ENCODE results near the gene CREB3L4. TPM values are rescaled to one million over a fixed set of nuclear protein-coding genes. Genes with fewer than 3 reads are reported as not detected.

Gene CREB3L4
- total RNA-seq, 1 experiment from 2014 or later, result 9.0 TPM

DNA sequence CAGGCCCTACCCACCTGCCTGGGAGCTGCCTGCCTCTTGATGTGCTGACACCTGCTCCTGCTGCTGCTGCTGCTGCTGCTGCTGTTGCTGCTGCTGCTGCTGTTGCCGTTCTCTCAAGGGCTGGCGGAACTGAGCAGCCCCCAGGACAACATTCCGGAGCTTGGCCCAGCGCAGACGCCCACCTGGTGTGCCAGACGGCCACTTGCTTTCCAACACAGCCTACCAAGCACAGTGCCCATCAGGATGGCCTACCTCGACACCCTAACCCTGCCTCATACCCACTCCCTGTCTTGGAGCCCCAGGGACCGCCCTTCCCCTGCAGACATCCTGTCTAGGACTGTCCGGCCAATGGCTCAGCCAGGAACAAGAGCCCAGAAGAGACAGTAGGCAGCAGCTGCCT is 33.0 kb upstream of the CREB3L4 start:
- Mint-ChIP-seq H3K4me3 (ENCODE audit: unreplicated experiment) (no peak overlapping the region), H3K27ac (ENCODE audit: unreplicated experiment) (no peak overlapping the region), H3K4me1 (ENCODE audit: low read depth, unreplicated experiment) (no peaks in the 10 kb centered on the region), H3K36me3 (ENCODE audit: insufficient read depth, unreplicated experiment) (peaks cover 39% of the 10 kb centered on the region), H3K9me3 (ENCODE audit: unreplicated experiment) (no peaks in the 10 kb centered on the region), H3K27me3 (ENCODE audit: insufficient read depth, unreplicated experiment) (no peaks in the 10 kb centered on the region)
- Histone ChIP-seq H3K4me1 (no peaks in the 10 kb centered on the region), H3K4me3 (ENCODE audit: low read depth, low read length) (no peak overlapping the region), H3K27me3 (replicated peaks; ENCODE audit: control insufficient read depth, insufficient read depth, low read length) (no peaks in the 10 kb centered on the region), H3K36me3 (ENCODE audit: control insufficient read depth, insufficient read depth, low read length) (peaks cover 10% of the 10 kb centered on the region), H3K9me3 (no peaks in the 10 kb centered on the region)
- ChIA-PET POLR2A (no interaction called here), CTCF (no interaction called here)
- TF ChIP-seq, protein P1, sequence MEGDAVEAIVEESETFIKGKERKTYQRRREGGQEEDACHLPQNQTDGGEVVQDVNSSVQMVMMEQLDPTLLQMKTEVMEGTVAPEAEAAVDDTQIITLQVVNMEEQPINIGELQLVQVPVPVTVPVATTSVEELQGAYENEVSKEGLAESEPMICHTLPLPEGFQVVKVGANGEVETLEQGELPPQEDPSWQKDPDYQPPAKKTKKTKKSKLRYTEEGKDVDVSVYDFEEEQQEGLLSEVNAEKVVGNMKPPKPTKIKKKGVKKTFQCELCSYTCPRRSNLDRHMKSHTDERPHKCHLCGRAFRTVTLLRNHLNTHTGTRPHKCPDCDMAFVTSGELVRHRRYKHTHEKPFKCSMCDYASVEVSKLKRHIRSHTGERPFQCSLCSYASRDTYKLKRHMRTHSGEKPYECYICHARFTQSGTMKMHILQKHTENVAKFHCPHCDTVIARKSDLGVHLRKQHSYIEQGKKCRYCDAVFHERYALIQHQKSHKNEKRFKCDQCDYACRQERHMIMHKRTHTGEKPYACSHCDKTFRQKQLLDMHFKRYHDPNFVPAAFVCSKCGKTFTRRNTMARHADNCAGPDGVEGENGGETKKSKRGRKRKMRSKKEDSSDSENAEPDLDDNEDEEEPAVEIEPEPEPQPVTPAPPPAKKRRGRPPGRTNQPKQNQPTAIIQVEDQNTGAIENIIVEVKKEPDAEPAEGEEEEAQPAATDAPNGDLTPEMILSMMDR (IDR thresholded peaks at IDR 0.05; ENCODE audit: insufficient read depth in 1 of 2, low read depth in 1 of 2, low read length in 1 of 2, severe bottlenecking in 1 of 2, unreplicated experiment in 1 of 2), result no peak
- DNase-seq, result no peak
- intact Hi-C loops (cut with micrococcal nuclease; ENCODE audit: unreplicated experiment), result no loop called here
- no TSS peak for BruUV-seq (replicated peaks)

DNA sequence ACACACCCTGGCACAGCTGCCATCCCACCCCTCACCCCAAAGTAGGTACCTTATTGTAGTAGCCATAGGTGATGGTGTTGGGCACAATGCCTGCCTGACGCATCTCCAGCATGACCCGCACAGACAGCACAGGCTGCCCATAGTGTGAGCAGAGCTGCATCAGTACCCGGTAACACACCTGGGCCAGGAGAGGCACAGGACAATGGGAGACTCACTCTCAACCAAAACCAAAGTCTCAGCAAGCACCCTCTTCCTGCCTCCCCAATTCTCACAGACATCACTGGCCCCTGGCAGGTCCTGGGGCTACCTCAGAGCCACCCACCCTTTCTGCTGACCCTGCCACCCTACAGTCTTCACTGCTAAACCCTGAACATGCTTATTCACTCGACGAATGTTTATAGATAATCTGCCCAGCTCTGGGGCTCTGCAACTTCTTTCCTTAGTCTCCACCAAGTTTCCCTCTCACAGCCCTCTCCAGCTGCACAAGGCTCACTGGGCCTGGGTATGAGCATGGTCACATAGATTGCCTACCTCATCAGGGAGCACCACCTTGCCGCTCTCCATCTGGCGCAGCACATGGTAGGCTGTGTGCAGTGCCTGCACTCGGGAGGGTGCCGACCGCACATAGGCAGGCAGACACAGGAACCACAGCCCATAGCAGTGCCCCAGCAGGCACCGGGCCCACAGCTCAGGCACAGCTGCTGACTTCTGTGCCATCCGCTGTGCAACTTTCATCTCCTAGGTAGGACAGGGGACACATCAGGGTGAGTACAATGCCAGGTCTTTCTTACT is 31.5 kb upstream of the CREB3L4 start:
- H3K4me3 ChIP-seq (ENCODE audit: low read depth, low read length), result no peak overlapping the region
- H3K27ac Mint-ChIP-seq (ENCODE audit: unreplicated experiment), result no peak overlapping the region
- CTCF ChIA-PET, result no interaction called here
- no peaks in the 10 kb centered on the region for H3K9me3 ChIP-seq
- no peaks in the 10 kb centered on the region for H3K4me1 ChIP-seq
- peaks cover 10% of the 10 kb centered on the region; the same call in 1 of the 2 replicates for H3K36me3 ChIP-seq (ENCODE audit: control insufficient read depth, insufficient read depth, low read length)
- no TSS peak for BruUV-seq (replicated peaks)
- no peaks in the 10 kb centered on the region for H3K9me3 Mint-ChIP-seq (ENCODE audit: unreplicated experiment)
- POLR2A ChIA-PET, result no interaction called here
- intact Hi-C loops (cut with micrococcal nuclease; ENCODE audit: unreplicated experiment), result no loop called here
- H3K27me3 Mint-ChIP-seq (ENCODE audit: insufficient read depth, unreplicated experiment), result no peaks in the 10 kb centered on the region
- no peaks in the 10 kb centered on the region for H3K27me3 ChIP-seq (replicated peaks; ENCODE audit: control insufficient read depth, insufficient read depth, low read length)
- TF ChIP-seq, protein P1 (IDR thresholded peaks at IDR 0.05; ENCODE audit: insufficient read depth in 1 of 2, low read depth in 1 of 2, low read length in 1 of 2, severe bottlenecking in 1 of 2, unreplicated experiment in 1 of 2), result no peak
- no peak for DNase-seq
- H3K4me3 Mint-ChIP-seq (ENCODE audit: unreplicated experiment), result no peak overlapping the region
- no peaks in the 10 kb centered on the region for H3K4me1 Mint-ChIP-seq (ENCODE audit: low read depth, unreplicated experiment)
- peaks cover 39% of the 10 kb centered on the region for H3K36me3 Mint-ChIP-seq (ENCODE audit: insufficient read depth, unreplicated experiment)

DNA sequence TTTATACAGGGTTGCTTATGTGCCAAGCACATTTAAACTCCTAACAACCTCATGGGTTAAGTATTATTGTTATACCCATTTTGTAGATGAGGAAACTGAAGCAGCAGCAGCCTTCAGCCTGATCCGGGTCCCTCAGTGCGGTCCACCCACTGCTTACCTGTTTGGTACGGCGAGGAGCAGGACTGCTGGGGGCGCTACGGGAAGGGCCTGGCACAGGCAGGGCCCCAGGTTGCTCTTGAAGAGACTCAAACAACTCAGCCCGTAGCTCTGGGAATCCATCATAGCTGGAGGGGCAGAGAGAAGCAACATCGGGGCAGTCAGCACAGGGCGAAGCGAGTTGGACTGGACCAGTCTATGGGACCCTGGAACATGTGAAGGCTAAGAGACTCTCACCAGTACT is 30.4 kb upstream of the CREB3L4 start:
- Mint-ChIP-seq H3K27me3 (ENCODE audit: insufficient read depth, unreplicated experiment) (no peaks in the 10 kb centered on the region), H3K36me3 (ENCODE audit: insufficient read depth, unreplicated experiment) (peaks cover 39% of the 10 kb centered on the region), H3K4me3 (ENCODE audit: unreplicated experiment) (no peak overlapping the region), H3K4me1 (ENCODE audit: low read depth, unreplicated experiment) (no peaks in the 10 kb centered on the region), H3K9me3 (ENCODE audit: unreplicated experiment) (no peaks in the 10 kb centered on the region), H3K27ac (ENCODE audit: unreplicated experiment) (no peak overlapping the region)
- no peaks in the 10 kb centered on the region for H3K9me3 ChIP-seq
- TF ChIP-seq, protein P1 (IDR thresholded peaks at IDR 0.05; ENCODE audit: insufficient read depth in 1 of 2, low read depth in 1 of 2, low read length in 1 of 2, severe bottlenecking in 1 of 2, unreplicated experiment in 1 of 2), result no peak
- no peaks in the 10 kb centered on the region for H3K27me3 ChIP-seq (replicated peaks; ENCODE audit: control insufficient read depth, insufficient read depth, low read length)
- intact Hi-C loops (cut with micrococcal nuclease; ENCODE audit: unreplicated experiment), result no loop called here
- ChIA-PET CTCF (interaction anchor here (0.6 kb wide), 1 partner anchor 30 kb away, joined by 4 read pairs; no protein-coding TSS in a partner anchor), POLR2A (no interaction called here)
- no peak overlapping the region for H3K4me3 ChIP-seq (ENCODE audit: low read depth, low read length)
- no TSS peak for BruUV-seq (replicated peaks)
- no peak for DNase-seq
- H3K4me1 ChIP-seq, result no peaks in the 10 kb centered on the region
- peaks cover 10% of the 10 kb centered on the region; the same call in 1 of the 2 replicates for H3K36me3 ChIP-seq (ENCODE audit: control insufficient read depth, insufficient read depth, low read length)
